ENCODE data around the gene AHSG.
"Not testable (repeated sequence)": the region's sequence is repeated elsewhere in the genome, so short reads cannot be mapped to it uniquely, and the experiment has no call there.

Gene AHSG

GRCh38 chr3:186619787-186620212 lies 6.9 kb downstream of the AHSG start:
- H3K4me3 Mint-ChIP-seq = no peak overlapping the region
- H3K27me3 Mint-ChIP-seq = peaks cover 37% of the 10 kb centered on the region
- no peak overlapping the region for H3K27ac Mint-ChIP-seq
- H3K36me3 Mint-ChIP-seq (ENCODE audit: low read depth) = no peaks in the 10 kb centered on the region
- H3K9me3 Mint-ChIP-seq = no peaks in the 10 kb centered on the region
- DNase-seq = no peak
- peaks cover 18% of the 10 kb centered on the region for H3K4me1 Mint-ChIP-seq (ENCODE audit: low read depth)

DNA sequence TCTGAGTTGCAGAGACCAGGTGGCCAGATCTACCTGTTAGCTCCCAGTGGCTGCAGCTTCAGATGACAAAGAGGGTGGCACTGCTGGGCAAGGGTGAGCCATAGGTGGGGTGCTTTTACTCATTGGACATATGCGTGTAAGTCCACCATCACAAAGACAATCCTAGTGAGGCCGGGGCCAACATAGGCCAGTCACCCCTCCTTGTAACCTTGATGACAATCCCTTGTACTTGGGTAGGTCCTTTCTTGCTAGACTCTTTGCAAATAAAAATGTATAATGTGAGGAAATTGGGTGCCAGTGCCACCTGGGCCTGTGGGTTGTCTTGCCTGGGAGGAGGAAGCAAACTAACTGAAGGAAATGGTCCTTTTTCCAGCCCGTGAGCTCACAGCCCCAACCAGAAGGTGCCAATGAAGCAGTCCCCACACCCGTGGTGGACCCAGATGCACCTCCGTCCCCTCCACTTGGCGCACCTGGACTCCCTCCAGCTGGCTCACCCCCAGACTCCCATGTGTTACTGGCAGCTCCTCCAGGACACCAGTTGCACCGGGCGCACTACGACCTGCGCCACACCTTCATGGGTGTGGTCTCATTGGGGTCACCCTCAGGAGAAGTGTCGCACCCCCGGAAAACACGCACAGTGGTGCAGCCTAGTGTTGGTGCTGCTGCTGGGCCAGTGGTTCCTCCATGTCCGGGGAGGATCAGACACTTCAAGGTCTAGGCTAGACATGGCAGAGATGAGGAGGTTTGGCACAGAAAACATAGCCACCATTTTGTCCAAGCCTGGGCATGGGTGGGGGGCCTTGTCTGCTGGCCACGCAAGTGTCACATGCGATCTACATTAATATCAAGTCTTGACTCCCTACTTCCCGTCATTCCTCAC lies 7.6 kb downstream of the AHSG start:
- H3K4me3 Mint-ChIP-seq = no peak overlapping the region
- H3K27ac Mint-ChIP-seq = no peak overlapping the region
- H3K27me3 Mint-ChIP-seq = peaks cover 35% of the 10 kb centered on the region
- DNase-seq = no peak
- H3K9me3 Mint-ChIP-seq = no peaks in the 10 kb centered on the region
- H3K36me3 Mint-ChIP-seq (ENCODE audit: low read depth) = no peaks in the 10 kb centered on the region
- peaks cover 16% of the 10 kb centered on the region for H3K4me1 Mint-ChIP-seq (ENCODE audit: low read depth)

- DNase-seq = no peak
- Mint-ChIP-seq H3K36me3 (ENCODE audit: low read depth) (no peaks in the 10 kb centered on the region), H3K27me3 (peaks cover 34% of the 10 kb centered on the region), H3K27ac (no peak overlapping the region), H3K4me3 (no peak overlapping the region), H3K9me3 (no peaks in the 10 kb centered on the region), H3K4me1 (ENCODE audit: low read depth) (peaks cover 6% of the 10 kb centered on the region)
Measured at GRCh38 chr3:186621894-186622650, 9.2 kb downstream of the AHSG start.

DNA sequence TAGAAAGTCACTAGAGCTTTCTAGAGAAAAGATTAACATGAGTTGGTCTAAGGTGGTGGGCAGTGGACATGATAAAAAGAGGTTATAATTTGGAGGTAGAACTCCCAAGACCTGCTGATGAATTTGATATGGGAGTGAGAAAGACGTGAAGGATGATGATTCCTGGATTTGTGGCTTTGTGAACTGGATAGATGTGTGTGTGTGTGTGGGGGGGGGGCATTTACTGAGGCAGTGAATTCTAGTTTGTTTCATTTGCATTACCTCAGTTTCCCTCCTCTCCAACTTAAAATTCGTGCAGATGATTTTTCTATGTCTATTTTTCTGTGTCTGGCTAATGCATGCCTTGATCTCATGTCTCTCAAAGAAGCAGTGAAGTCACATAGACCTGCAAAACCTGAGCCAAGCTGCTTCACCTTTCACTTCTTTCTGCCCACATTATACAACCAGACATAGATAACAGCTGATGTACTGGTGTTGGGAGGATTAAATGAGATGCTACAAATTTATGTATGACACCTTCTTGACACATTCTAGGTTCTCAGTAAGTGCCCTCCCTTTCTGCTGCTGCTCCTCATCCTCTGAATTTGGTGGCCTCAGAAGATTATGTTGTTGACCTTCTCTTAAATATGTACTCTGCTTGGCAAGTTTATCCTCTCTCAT lies 9.9 kb downstream of the AHSG start:
- H3K4me1 Mint-ChIP-seq (ENCODE audit: low read depth) = no peaks in the 10 kb centered on the region

DNA sequence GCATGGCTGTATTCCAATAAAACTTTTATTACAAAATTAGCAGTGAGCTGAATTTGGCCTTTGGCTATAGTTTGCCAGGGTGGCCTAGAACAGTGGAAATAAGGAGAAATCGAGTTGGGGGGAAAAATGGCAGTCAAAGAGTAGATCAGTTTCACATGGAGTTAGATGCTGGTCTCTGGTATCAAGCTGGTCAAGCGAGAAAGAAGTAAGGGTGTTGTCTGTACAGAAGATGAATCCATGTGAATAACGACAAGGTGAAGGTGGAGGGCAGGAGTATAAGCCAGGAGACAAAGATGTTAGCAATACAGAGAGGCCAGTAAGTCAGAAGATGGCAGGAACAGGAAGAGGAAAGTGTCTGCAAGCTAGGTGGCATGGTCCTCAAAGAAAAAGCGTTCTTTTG lies 11.7 kb downstream of the AHSG start:
- Mint-ChIP-seq H3K27ac (no peak overlapping the region), H3K27me3 (peaks cover 19% of the 10 kb centered on the region), H3K9me3 (no peaks in the 10 kb centered on the region), H3K36me3 (ENCODE audit: low read depth) (no peaks in the 10 kb centered on the region), H3K4me1 (ENCODE audit: low read depth) (no peaks in the 10 kb centered on the region), H3K4me3 (no peak overlapping the region)
- no peak for DNase-seq

More for the DNA sequence above, 9.9 kb downstream of the AHSG start:
- peaks cover 28% of the 10 kb centered on the region for H3K27me3 Mint-ChIP-seq
- H3K27ac Mint-ChIP-seq = no peak overlapping the region
- H3K36me3 Mint-ChIP-seq (ENCODE audit: low read depth) = no peaks in the 10 kb centered on the region
- H3K9me3 Mint-ChIP-seq = no peaks in the 10 kb centered on the region
- no peak for DNase-seq
- H3K4me3 Mint-ChIP-seq = no peak overlapping the region

- no peaks in the 10 kb centered on the region for H3K4me1 Mint-ChIP-seq (ENCODE audit: low read depth)
- no peaks in the 10 kb centered on the region for H3K36me3 Mint-ChIP-seq (ENCODE audit: low read depth)
- no peak overlapping the region for H3K27ac Mint-ChIP-seq
- no peaks in the 10 kb centered on the region for H3K9me3 Mint-ChIP-seq
- peaks cover 22% of the 10 kb centered on the region for H3K27me3 Mint-ChIP-seq
- no peak overlapping the region for H3K4me3 Mint-ChIP-seq
- no peak for DNase-seq
Measured at GRCh38 chr3:186625600-186626042, 12.8 kb downstream of the AHSG start.

GRCh38 chr3:186626254-186626847 lies 13.5 kb downstream of the AHSG start:
- H3K36me3 Mint-ChIP-seq (ENCODE audit: low read depth) = no peaks in the 10 kb centered on the region
- no peaks in the 10 kb centered on the region for H3K9me3 Mint-ChIP-seq
- DNase-seq = no peak
- no peak overlapping the region for H3K4me3 Mint-ChIP-seq
- H3K27me3 Mint-ChIP-seq = peaks cover 22% of the 10 kb centered on the region
- H3K27ac Mint-ChIP-seq = no peak overlapping the region
- H3K4me1 Mint-ChIP-seq (ENCODE audit: low read depth) = no peaks in the 10 kb centered on the region

- Mint-ChIP-seq H3K27me3 (peaks cover 15% of the 10 kb centered on the region), H3K36me3 (ENCODE audit: low read depth) (no peaks in the 10 kb centered on the region), H3K9me3 (no peaks in the 10 kb centered on the region), H3K27ac (no peak overlapping the region), H3K4me1 (ENCODE audit: low read depth) (no peaks in the 10 kb centered on the region), H3K4me3 (no peak overlapping the region)
- no peak for DNase-seq
Measured at GRCh38 chr3:186627852-186628414, 15.1 kb downstream of the AHSG start.

DNA sequence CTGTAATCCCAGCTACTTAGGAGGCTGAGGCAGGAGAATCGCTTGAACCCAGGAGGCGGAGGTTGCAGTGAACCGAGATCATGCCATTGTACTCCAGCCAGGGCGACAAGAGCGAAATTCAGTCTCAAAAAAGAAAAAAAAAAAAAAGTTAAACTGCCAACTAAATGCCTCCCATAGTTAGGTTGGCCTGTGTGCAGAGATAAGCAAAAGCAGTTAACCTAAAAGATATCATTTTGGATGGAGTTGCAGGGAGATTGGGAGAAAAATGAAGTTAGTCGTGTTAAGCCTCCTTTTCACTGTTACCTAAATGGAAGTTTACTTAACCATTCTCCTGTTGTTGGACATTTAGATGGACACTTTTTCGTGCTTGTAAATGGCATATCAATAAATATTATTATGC lies 15.9 kb downstream of the AHSG start:
- no peak for DNase-seq

DNA sequence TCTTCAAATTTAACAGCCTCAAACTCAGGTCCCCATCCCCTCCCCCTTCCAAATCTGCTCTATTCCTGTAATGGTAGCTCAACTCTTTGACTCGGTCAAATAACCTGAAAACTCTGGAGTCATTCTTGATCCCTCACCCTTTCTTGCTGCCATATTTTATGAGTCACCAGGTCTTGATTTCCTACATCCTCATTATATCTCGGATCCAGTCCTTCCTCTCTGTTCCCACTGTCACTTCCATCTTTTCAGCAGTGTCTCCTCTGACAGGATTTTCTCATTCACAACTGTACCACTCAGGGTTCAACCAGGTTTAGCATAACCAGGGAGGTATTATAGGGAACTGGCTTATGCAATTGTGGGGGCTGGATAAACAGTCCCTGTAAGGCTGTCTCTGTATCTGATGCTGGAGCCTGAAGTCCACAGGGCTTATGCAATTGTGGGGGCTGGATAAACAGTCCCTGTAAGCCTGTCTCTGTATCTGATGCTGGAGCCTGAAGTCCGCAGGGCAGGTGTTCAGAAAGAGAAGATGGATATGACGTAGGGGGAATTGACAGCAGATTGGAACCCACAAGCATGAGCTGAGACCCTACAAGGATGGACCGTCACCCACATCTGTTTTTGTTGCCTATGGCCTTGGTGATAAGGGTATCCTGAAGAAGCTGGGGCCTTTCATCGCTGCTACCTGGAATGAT lies 18.2 kb downstream of the AHSG start:
- Mint-ChIP-seq H3K9me3 (no peaks in the 10 kb centered on the region), H3K4me1 (ENCODE audit: low read depth) (no peaks in the 10 kb centered on the region), H3K36me3 (ENCODE audit: low read depth) (no peaks in the 10 kb centered on the region), H3K4me3 (no peak overlapping the region), H3K27ac (no peak overlapping the region), H3K27me3 (peaks cover 12% of the 10 kb centered on the region)
- no peak for DNase-seq

More for the DNA sequence above, 15.9 kb downstream of the AHSG start:
- no peaks in the 10 kb centered on the region for H3K4me1 Mint-ChIP-seq (ENCODE audit: low read depth)
- H3K9me3 Mint-ChIP-seq = no peaks in the 10 kb centered on the region
- no peak overlapping the region for H3K4me3 Mint-ChIP-seq
- H3K36me3 Mint-ChIP-seq (ENCODE audit: low read depth) = no peaks in the 10 kb centered on the region
- H3K27me3 Mint-ChIP-seq = peaks cover 12% of the 10 kb centered on the region
- no peak overlapping the region for H3K27ac Mint-ChIP-seq

DNA sequence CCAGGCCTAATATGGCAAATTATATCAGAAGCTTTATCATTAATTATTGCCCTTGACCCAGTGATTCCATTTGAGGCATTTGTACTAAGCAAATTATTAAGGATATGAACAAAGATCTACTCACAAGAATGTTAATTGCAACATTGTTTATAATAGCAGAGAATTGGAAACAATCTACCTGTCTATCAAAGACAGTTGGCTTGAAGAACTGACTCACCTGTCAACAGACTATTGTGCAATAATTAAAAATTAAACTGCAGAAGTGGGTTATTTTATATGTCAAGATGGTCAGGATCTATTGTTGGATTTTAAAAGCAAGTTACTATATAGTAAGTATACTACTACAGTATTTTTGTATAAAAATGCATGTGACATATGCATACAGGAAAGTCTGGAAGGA lies 20.6 kb downstream of the AHSG start:
- H3K9me3 Mint-ChIP-seq = no peaks in the 10 kb centered on the region

DNA sequence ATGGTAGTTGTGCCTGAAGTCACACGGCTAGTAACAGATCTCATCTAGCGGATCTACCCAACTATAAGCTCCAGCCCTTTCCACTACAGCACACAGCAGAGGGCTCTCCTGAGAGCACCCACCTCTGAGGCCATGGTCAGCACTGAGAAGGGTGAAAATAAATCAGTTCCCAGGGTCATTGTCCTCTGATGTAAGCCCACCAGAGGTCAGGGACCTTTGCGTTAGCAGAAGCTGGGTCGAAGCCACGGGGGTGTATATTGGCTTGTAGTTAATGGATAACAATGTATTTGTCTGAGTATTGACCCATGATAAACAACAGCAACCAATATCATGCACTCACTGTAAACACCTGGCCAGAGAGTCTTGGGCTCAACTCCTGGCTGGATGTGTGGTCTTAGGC lies 21.3 kb downstream of the AHSG start:
- not testable (repeated sequence) for H3K4me1 Mint-ChIP-seq (ENCODE audit: low read depth); H3K4me3 Mint-ChIP-seq; H3K36me3 Mint-ChIP-seq (ENCODE audit: low read depth); H3K27ac Mint-ChIP-seq; DNase-seq; H3K9me3 Mint-ChIP-seq
- peaks cover 13% of the 10 kb centered on the region for H3K27me3 Mint-ChIP-seq

More for the DNA sequence above, 20.6 kb downstream of the AHSG start:
- DNase-seq = no peak
- Mint-ChIP-seq H3K27ac (no peak overlapping the region), H3K4me1 (ENCODE audit: low read depth) (no peaks in the 10 kb centered on the region), H3K4me3 (no peak overlapping the region), H3K27me3 (peaks cover 9% of the 10 kb centered on the region), H3K36me3 (ENCODE audit: low read depth) (no peaks in the 10 kb centered on the region)

GRCh38 chr3:186635532-186635931 lies 22.7 kb downstream of the AHSG start:
- H3K4me1 Mint-ChIP-seq (ENCODE audit: low read depth) = no peaks in the 10 kb centered on the region
- H3K9me3 Mint-ChIP-seq = no peaks in the 10 kb centered on the region
- H3K27ac Mint-ChIP-seq = no peak overlapping the region
- no peak for DNase-seq
- no peaks in the 10 kb centered on the region for H3K36me3 Mint-ChIP-seq (ENCODE audit: low read depth)
- H3K4me3 Mint-ChIP-seq = no peak overlapping the region
- peaks cover 13% of the 10 kb centered on the region for H3K27me3 Mint-ChIP-seq

Data from activated T-cell treated with anti-CD3 and anti-CD28 coated beads, Interleukin-2, amount 50 U/mL, for 24 hours (primary cell).